ENCODE data around the gene ZNF330.

- TF ChIP-seq POLR2A (IDR thresholded peaks at IDR 0.05; ENCODE audit: low read depth, low read length): no peak
- no peak for TF ChIP-seq POLR2AphosphoS5 (IDR thresholded peaks at IDR 0.05; ENCODE audit: low read depth, low read length)
- no peak for TF ChIP-seq TAF1 (IDR thresholded peaks at IDR 0.05; ENCODE audit: borderline replicate concordance, low read depth, low read length)
These were observed 21.3 kb downstream of the ZNF330 start for GRCh38 chr4:141241986-141242385.

Data from GM12892 (cell line).